Mesendoderm (in vitro differentiated cells): Measurements from ENCODE around the gene STAT5A.
A peak's percentile ranks its signal among the peaks of the same experiment; 100 is the strongest.
"Not testable (repeated sequence)": the region's sequence is repeated elsewhere in the genome, so short reads cannot be mapped to it uniquely, and the experiment has no call there.

Experiments used
- DNase-seq: peaks from one replicate; pipeline ENCODE4 v3.0.0; 2013
- H2AK5ac ChIP-seq: 2 replicates; pipeline ENCODE4 v1.6.1; 2013; ENCODE audit warnings: low read length, inconsistent platforms
- H2BK120ac ChIP-seq: 2 replicates; pipeline ENCODE4 v1.6.1; 2013; ENCODE audit warnings: low read depth, mild to moderate bottlenecking, low read length, moderate library complexity, mixed read lengths
- H2BK15ac ChIP-seq: replicated peaks from 2 replicates; pipeline ENCODE4 v1.6.1; 2013; ENCODE audit warnings: low read depth, mild to moderate bottlenecking, moderate library complexity
- H2BK5ac ChIP-seq: 2 replicates; pipeline ENCODE4 v1.6.1; 2013; ENCODE audit warnings: low read length, inconsistent platforms
- H3K18ac ChIP-seq: 2 replicates; pipeline ENCODE4 v1.6.1; 2013; ENCODE audit warnings: mild to moderate bottlenecking, low read length, mixed read lengths
- H3K23ac ChIP-seq: one replicate; pipeline ENCODE4 v1.6.1; 2013; ENCODE audit warnings: low read length
- H3K27ac ChIP-seq: 2 replicates; pipeline ENCODE4 v1.5.1; 2013; ENCODE audit warnings: low read depth, mild to moderate bottlenecking, inconsistent platforms, low read length, moderate library complexity
- H3K27me3 ChIP-seq: 2 replicates; pipeline ENCODE4 v1.6.1; 2013; ENCODE audit warnings: low read length, control low read depth, mild to moderate bottlenecking, inconsistent platforms; ENCODE audit not compliant: insufficient read depth, poor library complexity
- H3K36me3 ChIP-seq: 2 replicates; pipeline ENCODE4 v1.6.1; 2013; ENCODE audit warnings: low read length, inconsistent platforms; ENCODE audit not compliant: control insufficient read depth, insufficient read depth
- H3K4ac ChIP-seq: one replicate; pipeline ENCODE4 v1.6.1; 2013; ENCODE audit warnings: low read depth, mild to moderate bottlenecking, low read length, moderate library complexity
- H3K4me1 ChIP-seq: 2 replicates; pipeline ENCODE4 v1.6.1; 2013; ENCODE audit warnings: low read depth, low read length, inconsistent platforms; ENCODE audit not compliant: control insufficient read depth
- H3K4me2 ChIP-seq: 2 replicates; pipeline ENCODE4 v1.6.1; 2013; ENCODE audit warnings: low read length
- H3K4me3 ChIP-seq: 2 replicates; pipeline ENCODE4 v1.5.1; 2013; ENCODE audit warnings: mild to moderate bottlenecking, low read length
- H3K56ac ChIP-seq: one replicate; pipeline ENCODE4 v1.6.1; 2013; ENCODE audit warnings: low read length
- H3K79me1 ChIP-seq: 2 replicates; pipeline ENCODE4 v1.6.1; 2013; ENCODE audit warnings: low read length, inconsistent platforms
- H3K79me2 ChIP-seq: 2 replicates; pipeline ENCODE4 v1.6.1; 2013; ENCODE audit warnings: mild to moderate bottlenecking, low read length; ENCODE audit not compliant: control insufficient read depth, insufficient read depth
- H3K9ac ChIP-seq: 2 replicates; pipeline ENCODE4 v1.6.1; 2013; ENCODE audit warnings: low read length, inconsistent platforms
- H4K5ac ChIP-seq: one replicate; pipeline ENCODE4 v1.6.1; 2013; ENCODE audit warnings: low read length
- H4K8ac ChIP-seq: one replicate; pipeline ENCODE4 v1.6.1; 2013; ENCODE audit warnings: low read depth, mild to moderate bottlenecking, control low read depth, low read length, moderate library complexity
- WGBS: extraction: QIAGEN DNeasy Blood & Tissue Kit; methylation state at CpG from one replicate; pipeline ENCODE4 v1.1.7; 2013; ENCODE audit warnings: low lambda C conversion rate, missing lambda C conversion rate; ENCODE audit not compliant: insufficient coverage; ENCODE audit errors: extremely low coverage; 5-methylcytosine and 5-hydroxymethylcytosine counted together

Gene STAT5A

GRCh38 chr17:42354956-42355843 lies 66.9 kb downstream of the STAT5A start:
- Histone ChIP-seq H2AK5ac (no peak overlapping the region), H3K9ac (no peak overlapping the region), H3K18ac (no peak overlapping the region), H4K8ac (no peak overlapping the region), H2BK15ac (no peak overlapping the region), H2BK5ac (no peak overlapping the region), H3K27me3 (no peaks in the 10 kb centered on the region), H3K4ac (no peak overlapping the region), H3K23ac (no peak overlapping the region), H3K4me1 (no peaks in the 10 kb centered on the region), H3K36me3 (no peaks in the 10 kb centered on the region), H3K4me3 (no peak overlapping the region), H3K27ac (no peak overlapping the region), H3K4me2 (no peak overlapping the region), H3K79me1 (peaks cover 2% of the 10 kb centered on the region), H3K56ac (no peak overlapping the region), H4K5ac (no peak overlapping the region), H3K79me2 (peaks cover 5% of the 10 kb centered on the region), H2BK120ac (no peak overlapping the region)
- WGBS = no CpG with 5 or more reads among the region's 3 CpGs
- DNase-seq = no peak

GRCh38 chr17:42358434-42358833 lies 70.1 kb downstream of the STAT5A start:
- H3K36me3 ChIP-seq = no peaks in the 10 kb centered on the region
- no peak overlapping the region for H3K23ac ChIP-seq
- no CpG with 5 or more reads among the region's 1 CpG for WGBS
- H3K56ac ChIP-seq = no peak overlapping the region
- no peak overlapping the region for H3K18ac ChIP-seq
- no peak overlapping the region for H3K4ac ChIP-seq
- H3K4me3 ChIP-seq = no peak overlapping the region
- H4K5ac ChIP-seq = no peak overlapping the region
- peaks cover 8% of the 10 kb centered on the region for H3K79me1 ChIP-seq
- peaks cover 12% of the 10 kb centered on the region for H3K79me2 ChIP-seq
- H4K8ac ChIP-seq = no peak overlapping the region
- no peak overlapping the region for H2BK15ac ChIP-seq
- DNase-seq = no peak
- H2BK5ac ChIP-seq = no peak overlapping the region
- H3K4me2 ChIP-seq = no peak overlapping the region
- H3K27me3 ChIP-seq = no peaks in the 10 kb centered on the region
- peaks cover 10% of the 10 kb centered on the region for H3K4me1 ChIP-seq
- no peak overlapping the region for H3K27ac ChIP-seq
- no peak overlapping the region for H3K9ac ChIP-seq
- H2AK5ac ChIP-seq = no peak overlapping the region
- no peak overlapping the region for H2BK120ac ChIP-seq

- peaks cover 10% of the 10 kb centered on the region for H3K4me1 ChIP-seq
Measured at GRCh38 chr17:42359133-42359532, 70.8 kb downstream of the STAT5A start.

GRCh38 chr17:42360388-42360787 lies 72.1 kb downstream of the STAT5A start:
- H3K56ac ChIP-seq, H3K4me3 ChIP-seq, H3K27me3 ChIP-seq, H3K4me1 ChIP-seq, H2BK15ac ChIP-seq, H3K4me2 ChIP-seq, H2AK5ac ChIP-seq, H3K4ac ChIP-seq, H2BK120ac ChIP-seq, H3K23ac ChIP-seq, H3K9ac ChIP-seq, H3K36me3 ChIP-seq, H3K27ac ChIP-seq, DNase-seq, H3K18ac ChIP-seq, H4K8ac ChIP-seq, H2BK5ac ChIP-seq, H4K5ac ChIP-seq: not testable (repeated sequence)
- peaks cover 24% of the 10 kb centered on the region for H3K79me2 ChIP-seq
- peaks cover 16% of the 10 kb centered on the region for H3K79me1 ChIP-seq
- WGBS = no CpG with 5 or more reads among the region's 2 CpGs

More at GRCh38 chr17:42359133-42359532, 70.8 kb downstream of the STAT5A start:
- Histone ChIP-seq H2BK120ac (no peak overlapping the region), H4K8ac (no peak overlapping the region), H2BK15ac (no peak overlapping the region), H3K9ac (no peak overlapping the region), H3K79me2 (peaks cover 18% of the 10 kb centered on the region), H3K56ac (no peak overlapping the region), H3K36me3 (no peaks in the 10 kb centered on the region), H3K4ac (no peak overlapping the region), H2AK5ac (no peak overlapping the region), H3K4me2 (no peak overlapping the region), H3K79me1 (peaks cover 13% of the 10 kb centered on the region), H3K4me3 (no peak overlapping the region), H2BK5ac (no peak overlapping the region), H4K5ac (no peak overlapping the region), H3K27me3 (no peaks in the 10 kb centered on the region), H3K27ac (no peak overlapping the region), H3K18ac (no peak overlapping the region), H3K23ac (no peak overlapping the region)
- peak; percentile 86 for DNase-seq
- no CpG with 5 or more reads among the region's 7 CpGs for WGBS
